GM19043 (cell line): ENCODE measurements around the gene PDE4B.
"Not testable (repeated sequence)": the region's sequence is repeated elsewhere in the genome, so short reads cannot be mapped to it uniquely, and the experiment has no call there.

Experiments
- ATAC-seq: cut with Tn5 transposase; IDR thresholded peaks from one replicate; pipeline ENCODE4 v1.9.1; 2021; ENCODE audit warnings: low read depth; ENCODE audit not compliant: unreplicated experiment

PDE4B gene

DNA sequence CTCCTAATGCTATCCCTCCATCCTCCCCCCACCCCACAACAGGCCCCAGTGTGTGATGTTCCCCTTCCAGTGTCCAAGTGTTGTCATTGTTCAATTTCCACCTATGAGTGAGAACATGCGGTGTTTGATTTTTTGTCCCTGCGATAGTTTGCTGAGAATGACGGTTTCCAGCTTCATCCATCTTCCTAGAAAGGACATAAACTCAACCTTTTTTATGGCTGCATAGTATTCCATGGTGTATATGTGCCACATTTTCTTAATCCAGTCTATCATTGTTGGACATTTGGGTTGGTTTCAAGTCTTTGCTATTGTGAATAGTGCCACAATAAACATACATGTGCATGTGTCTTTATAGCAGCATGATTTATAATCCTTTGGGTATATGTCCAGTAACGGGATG, 308.3 kb downstream of the PDE4B start:
- not testable (repeated sequence) for ATAC-seq

DNA sequence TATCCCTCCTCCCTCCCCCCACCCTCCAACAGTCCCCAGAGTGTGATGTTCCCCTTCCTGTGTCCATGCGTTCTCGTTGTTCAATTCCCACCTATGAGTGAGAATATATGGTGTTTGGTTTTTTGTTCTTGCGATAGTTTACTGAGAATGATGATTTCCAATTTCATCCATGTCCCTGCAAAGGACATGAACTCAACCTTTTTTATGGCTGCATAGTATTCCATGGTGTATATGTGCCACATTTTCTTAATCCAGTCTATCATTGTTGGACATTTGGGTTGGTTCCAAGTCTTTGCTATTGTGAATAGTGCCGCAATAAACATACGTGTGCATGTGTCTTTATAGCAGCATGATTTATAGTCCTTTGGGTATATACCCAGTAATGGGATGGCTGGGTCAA, 311.4 kb downstream of the PDE4B start:
- ATAC-seq, result not testable (repeated sequence)

DNA sequence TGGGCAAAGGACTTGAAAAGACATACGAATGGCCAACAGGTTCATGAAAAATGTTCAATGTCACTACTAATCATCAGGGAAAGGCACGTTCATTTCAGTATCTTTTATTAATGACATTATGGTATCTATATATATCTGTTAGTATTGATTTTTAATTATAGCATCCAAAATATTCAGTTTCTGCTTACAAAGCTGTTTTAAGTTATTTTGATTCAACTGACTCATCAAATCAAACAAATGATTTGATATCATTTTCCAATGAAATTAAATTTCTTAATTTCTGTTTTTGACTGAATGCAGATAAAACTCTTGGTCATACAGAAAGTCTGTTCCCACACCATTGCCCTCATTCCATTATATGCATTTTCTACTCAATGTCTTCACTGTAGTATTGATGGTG, 315.9 kb downstream of the PDE4B start:
- ATAC-seq, result no peak

DNA sequence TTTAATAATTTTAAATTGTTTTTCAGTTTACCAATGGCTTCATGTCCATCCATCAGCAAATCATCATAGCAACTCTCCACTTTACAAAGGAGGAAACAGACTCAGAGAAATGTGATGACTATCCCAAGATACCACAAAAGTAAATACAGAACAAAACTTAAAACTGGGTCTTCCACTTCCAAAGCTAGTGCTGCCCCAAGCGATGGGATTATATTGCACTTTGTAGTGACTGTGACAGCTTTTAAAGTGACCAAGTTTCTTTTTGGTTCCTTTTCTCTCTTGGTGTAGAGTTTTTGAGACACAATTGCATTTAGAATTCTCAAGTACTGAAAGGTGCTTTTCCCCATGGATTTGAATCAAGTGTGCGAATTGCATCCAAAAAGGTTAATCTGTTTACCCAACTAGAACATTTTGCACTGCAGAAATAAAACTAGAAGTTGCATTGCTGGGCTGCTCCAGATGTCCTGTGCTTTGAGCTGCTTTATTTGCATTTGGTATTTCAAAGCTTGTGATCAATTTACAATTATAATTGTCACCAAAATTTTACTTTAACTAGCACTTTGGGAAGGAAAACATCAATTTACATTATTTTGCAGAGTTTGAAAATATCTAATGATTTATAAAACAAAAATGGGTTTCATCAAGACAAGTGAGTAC, 320.2 kb downstream of the PDE4B start:
- ATAC-seq, result no peak

DNA sequence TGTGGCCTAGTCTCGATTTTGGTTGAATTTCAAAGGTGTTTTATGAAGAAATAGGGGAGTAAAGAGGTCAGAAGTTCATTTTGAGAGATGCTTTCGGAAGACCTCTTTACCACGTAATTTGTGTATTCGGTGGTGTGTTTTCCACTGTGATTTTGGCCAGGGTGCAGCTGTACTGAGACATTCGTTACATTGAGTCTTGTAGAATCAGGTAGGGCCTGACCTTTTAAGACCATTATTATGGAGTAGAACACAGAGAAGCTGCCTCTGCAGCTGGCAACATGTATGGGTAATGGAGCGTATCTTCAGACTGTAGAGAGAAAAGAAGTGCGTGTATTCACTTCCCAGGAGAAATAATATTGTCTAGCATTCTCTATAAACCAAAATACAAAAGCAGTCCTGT, 326.5 kb downstream of the PDE4B start:
- ATAC-seq, result peak; percentile 68

DNA sequence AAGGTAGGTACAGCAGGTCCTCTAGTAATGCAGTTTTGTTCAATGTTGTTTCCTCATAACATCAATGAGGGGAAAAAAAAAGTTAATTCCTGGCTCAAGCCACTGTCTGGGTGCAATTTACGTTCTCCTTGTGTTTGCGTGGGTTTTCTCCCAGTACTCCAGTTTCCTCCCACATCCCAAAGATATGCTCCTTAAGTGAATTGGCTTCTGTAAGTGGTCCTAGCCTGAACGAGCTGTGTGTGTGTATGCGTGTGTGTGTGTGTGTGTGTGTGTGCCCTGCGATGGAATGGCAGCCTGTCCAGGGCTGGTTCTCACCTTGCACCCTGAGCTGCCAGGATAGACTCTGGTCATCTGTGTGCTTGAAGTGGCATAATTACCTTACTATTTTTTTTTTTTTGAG, 332.0 kb downstream of the PDE4B start:
- ATAC-seq, result no peak

DNA sequence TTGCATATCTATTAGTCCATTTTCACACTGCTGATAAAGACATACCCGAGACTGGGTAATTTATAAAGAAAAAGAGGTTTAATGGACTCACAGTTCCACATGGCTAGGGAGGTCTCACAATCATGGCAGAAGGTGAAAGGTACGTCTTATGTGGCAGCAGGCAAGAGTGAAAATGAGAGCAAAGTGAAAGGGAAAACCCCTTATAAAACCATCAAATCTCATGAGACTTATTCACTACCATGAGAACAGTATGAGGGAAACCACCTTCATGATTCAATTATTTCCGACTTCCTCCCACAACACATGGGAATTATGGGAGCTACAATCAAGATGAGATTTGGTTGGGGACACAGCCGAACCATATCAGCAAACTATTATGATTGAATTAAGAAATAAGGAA, 335.9 kb downstream of the PDE4B start:
- ATAC-seq, result not testable (repeated sequence)

DNA sequence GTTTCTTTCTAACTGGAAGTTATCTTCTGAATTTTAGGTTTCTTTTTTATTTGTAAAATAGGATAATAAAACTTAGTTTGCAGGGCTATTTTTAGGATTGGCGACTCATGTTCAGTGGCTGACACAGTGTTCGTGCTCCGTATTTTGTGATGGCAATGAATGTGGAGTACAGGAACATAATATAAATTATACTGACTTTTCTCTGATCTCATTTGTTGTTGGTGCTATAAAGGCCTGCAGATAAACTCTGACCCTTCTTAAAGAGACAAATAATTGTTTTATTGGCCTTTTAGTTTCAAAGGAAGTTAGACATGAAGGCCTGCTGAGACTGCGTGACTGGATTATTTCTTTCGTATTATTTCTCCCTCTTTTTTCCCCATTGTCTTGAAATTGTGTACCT, 339.6 kb downstream of the PDE4B start:
- ATAC-seq, result no peak

DNA sequence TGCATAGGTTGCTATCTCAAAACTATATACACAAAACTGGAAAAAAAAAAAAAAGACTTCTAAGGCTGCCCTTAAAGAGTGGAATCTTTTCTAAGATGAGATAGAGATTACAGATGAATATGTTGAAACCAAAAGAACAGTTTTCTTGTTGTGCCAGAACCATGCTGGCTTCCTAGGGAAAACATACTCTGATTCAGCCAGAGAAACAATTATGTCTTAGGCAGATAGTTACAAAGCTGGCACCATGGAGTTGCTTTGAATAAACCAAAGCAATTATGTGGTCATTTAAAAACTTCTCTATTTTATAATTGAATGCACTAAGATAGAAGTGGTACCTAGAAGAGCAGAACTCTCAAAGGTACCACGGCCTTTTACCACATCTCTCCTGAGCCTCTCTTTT, 341.3 kb downstream of the PDE4B start:
- ATAC-seq, result no peak

DNA sequence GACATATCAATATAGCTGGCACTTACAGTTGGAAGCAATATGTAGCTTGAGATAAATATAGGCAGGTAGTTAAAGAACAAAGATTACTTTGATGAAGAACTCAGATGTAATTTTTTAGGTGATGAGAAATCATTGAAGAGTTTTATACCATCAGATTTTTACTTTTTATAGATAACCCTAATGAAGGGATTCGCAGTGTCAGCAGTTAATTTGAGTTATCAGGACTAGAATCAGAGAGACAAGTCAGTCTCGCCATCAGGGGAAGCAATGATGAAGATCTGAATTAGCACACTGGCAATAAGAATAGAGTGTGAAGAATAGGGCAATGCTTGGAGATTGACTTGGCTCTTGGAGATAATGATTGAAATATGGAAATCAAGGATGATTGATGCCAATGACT, 342.5 kb downstream of the PDE4B start:
- ATAC-seq, result no peak

DNA sequence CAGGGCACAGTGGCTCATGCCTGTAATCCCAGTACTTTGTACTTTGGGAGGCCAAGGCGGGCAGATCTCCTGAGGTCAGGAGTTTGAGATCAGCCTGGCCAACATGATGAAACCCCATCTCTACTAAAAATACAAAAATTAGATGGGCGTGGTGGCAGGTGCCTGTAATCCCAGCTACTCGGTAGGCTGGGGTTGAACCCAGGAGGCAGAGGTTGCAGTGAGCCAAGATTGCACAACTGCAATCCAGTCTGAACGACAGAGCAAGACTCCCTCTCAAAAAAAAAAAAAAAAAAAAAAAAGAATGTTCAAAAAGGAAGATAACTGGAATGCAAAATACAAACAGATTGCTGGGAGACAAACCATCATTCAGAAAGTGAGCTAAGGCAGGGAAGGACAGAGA, 343.7 kb downstream of the PDE4B start:
- not testable (repeated sequence) for ATAC-seq

DNA sequence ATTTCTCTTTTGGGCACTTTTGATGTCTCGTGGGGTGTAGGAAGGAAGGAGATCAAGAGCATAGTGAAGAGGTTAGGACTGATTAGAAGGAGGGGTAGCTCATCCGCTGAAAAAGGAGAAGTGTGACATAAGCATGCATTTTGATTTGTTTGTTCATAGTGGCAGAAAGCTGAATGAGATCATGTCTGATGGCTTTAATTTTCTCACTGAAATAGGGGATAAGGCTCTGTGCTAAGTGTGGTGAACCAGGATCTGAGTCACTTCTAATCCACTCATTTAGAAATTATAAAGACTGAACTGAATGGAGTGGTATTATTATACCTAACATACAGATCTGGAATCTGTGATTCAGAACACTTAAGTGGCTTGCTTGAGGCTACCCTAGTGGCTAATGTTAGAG, 344.5 kb downstream of the PDE4B start:
- no peak for ATAC-seq

DNA sequence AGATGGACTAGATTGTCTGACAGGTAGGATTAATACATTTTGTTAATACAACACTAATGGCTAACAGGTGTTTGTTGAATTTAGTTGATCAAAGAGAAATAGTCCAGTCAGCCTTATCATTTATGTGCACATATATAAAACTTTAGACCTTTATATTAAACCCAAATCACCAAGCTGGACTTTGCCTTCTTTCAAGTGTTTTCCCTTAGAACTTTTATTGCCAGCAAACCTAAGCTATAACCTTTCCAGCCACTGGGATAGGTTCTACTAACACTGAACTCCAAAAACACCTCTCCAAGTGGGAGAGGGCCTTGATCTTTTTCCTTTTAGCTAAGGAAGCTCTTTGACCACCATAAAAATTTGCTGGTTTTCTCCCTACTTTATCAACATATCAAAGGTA, 345.9 kb downstream of the PDE4B start:
- no peak for ATAC-seq

DNA sequence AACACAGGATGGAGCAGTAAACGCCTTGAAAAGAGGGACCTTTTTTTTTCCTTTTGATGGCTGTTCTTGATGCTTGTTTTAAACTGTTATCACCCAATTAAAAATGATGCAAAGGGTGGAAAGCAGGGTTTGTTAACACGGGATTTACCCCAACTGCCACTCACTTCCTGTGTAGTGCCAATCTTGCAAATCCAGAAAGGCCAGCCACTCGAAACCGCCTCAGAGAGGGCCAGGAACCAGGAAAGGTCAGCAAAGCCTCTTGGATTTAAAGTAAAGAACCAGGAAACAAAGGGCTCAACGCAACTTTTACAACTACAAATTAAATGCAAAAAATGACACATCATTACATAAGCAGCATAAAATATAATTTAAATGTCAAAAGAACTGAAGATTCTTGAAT, 347.4 kb downstream of the PDE4B start:
- ATAC-seq, result no peak

DNA sequence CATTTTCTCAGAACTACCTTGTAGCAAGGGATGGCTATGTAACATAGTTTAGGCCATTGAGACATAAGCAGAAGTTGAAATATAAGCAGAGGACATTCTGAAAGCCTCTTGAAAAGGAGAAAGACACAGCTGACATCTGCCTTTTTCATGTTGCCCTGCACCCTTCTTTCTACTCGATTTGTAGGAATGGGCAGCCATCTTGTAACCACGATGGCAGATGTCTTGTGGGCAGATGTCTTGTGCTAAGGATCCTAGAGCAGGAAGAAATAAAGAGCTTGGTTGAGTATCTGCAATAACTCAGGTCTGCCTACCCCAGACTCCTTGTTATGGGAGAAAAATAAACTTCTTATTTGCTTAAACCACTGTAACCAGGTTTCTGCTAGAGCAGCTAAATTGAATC, 351.0 kb downstream of the PDE4B start:
- no peak for ATAC-seq

DNA sequence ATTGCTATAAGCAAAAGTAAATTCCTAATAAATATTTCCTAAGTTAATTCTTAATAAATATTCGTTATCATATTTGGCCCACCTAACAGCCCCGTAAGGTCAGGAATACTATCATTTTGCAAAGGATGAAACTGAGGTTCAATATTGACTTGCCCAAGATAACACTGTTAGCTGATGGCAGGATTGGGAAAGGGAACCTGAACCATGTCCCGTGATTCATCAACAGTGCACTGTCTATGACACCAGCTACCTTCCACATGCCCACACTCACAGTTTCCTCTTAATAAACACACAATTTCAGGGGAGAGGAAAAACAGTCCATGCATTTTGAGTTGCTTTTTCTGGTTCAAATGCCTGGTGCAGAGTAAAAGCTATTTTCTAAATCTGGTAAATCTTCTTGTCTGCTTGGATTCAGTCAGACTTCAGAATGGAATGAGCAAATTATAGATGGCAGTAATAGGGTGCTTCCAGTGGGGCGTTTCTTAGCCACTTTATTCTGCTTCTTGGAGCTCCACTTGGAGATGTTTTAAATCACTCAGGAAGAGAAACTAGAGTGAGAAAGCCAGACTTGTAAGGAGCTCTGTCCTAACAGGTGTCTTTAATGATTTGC, 354.6 kb downstream of the PDE4B start:
- ATAC-seq, result no peak

DNA sequence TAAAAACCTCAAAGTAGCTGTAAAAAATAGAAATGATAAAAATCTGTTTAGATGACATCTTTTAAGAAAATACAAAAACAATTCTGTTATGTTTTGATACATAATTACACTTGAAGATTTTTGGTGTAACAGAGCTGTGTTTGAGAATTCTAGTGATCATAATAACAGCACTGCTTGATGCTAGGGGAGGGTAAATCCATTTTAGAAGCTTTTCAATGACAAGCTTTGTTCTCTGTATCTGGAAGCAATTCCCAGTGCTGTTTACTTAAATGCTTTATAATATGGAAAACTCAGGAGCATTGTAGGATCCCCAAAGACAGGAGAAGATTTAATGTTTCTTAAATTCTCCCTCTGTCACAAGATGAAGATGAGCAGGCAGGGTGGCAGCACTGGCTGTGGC, 359.3 kb downstream of the PDE4B start:
- ATAC-seq, result no peak

DNA sequence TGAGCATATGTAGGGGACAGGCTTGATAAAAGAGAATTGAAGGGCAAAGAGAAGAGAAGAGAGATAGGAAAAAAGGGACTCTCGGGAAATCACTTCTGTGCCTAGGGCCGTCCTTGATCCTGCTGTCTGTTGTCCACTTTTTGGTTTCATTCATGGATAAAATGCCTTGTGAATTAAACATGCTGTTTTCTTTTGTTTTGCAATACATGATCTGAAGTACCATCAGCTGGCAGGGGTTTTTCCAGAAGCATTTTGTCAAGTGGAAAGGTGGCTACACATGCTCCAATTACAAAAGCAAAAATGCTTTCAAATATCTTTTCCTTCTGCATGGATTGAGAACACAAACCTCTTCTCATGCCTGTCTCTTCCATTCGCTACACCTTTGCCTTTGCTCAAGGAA, 361.7 kb downstream of the PDE4B start:
- ATAC-seq, result no peak

DNA sequence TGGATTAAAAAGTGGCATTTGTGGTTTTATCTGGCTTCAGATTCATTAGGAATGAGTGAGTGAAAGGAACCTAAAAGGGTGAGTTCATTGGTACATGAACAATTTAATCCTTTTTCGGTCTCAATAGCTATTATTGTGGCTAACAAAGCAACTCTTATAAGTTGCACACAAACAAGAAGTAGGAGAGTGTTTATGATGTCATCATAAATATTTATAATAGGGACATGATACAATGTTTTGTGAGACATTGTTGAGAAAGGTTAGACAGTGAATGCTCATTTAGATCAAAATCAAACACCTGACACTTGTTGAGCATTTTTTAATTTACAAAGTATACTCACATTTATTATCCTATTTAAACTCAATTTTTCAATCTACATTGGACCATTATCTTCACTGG, 363.4 kb downstream of the PDE4B start:
- ATAC-seq, result no peak

DNA sequence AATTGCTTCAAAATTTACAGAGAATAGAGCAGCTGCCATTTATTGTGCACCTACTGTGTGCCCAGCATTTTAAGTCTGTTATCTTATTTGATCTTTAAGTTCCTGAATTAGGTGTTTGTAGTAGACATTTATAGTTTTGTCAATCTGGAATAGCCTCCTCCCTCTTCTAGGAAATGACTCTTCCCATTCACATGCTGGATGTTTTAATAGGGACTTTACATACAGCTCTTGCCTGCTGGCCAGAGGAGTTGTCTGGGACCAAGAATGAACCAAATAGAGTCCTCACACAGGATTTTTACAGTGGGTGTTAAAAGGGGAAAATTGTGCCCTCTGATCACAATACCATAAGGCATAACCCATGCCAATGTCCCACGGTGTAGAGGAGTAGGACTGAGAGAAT, 367.1 kb downstream of the PDE4B start:
- ATAC-seq, result no peak

DNA sequence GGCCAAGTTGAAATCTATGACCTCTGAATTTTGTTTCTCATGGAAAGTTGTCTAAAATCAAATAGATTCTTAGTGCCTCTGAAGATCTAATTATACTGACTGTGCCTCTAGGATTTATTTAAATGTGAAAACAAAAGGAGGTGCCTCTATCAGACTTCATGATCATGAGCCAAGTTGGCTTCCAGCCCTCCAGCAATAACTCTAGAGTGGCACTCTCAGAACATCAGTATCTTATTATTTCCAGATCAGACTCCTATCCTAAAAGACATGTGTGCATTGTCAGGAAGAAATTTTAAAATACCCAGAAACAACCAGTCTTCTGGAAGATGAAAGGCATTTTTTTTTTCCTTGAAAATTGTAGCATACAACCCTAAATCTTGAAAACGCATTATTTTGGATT, 368.0 kb downstream of the PDE4B start:
- ATAC-seq, result no peak

DNA sequence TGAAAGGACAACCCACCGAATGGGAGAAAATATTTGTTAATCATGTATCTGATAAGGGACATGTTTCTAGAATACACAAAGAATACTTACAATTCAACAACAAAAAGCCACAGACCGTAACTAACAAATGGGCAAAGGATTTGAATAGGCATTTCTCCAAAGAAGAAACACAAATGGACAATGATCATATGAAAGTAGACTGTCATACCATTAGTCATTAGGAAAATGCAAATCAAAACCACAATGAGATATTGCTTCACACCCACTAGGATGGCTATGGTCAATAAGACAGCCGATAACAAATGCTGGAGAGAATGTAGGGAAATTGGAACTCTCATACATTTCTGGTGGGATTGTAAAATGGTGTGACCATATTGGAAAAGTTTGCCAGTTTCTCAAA, 374.1 kb downstream of the PDE4B start:
- ATAC-seq, result no peak

DNA sequence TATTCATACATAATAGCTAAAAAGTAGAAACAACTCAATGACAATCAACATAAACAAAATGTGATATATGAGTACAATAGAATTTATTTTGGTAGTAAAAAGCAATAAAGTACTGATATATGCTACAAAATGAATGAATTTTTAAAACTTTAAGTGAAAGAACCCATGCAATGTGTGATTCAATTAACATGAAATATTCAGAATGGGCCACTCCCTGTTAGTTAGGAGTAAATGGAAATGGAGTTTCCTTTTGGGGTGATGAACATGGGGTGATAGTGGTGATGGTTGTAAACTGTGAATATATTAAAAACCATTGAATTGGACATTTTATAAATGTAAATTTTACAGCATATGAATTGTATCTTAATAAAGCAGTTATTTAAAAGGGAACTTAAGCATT, 374.6 kb downstream of the PDE4B start:
- ATAC-seq, result no peak
